OCI-LY1 (cell line): ENCODE measurements around the gene PCDHB5.
"Not testable (repeated sequence)": the region's sequence is repeated elsewhere in the genome, so short reads cannot be mapped to it uniquely, and the experiment has no call there.

ENCODE experiments used
- CTCF ChIP-seq: fragments of 200-600 bp; sonication (generic), shearing (Covaris generic); IDR thresholded peaks from 2 replicates; pipeline ENCODE4 v1.5.1; 2017; ENCODE audit warnings: mild to moderate bottlenecking, antibody characterized with exemption, low read length, moderate library complexity, mixed read lengths
- EZH2 ChIP-seq: fragments of 200-600 bp; sonication (generic), shearing (Covaris generic); IDR thresholded peaks from 2 replicates; pipeline ENCODE4 v1.8.0; 2017; ENCODE audit warnings: borderline replicate concordance, mixed run types, mild to moderate bottlenecking, antibody characterized with exemption, low read length, moderate library complexity, mixed read lengths

- TF ChIP-seq EZH2, CTCF: not testable (repeated sequence)
These were observed 39.5 kb downstream of the PCDHB5 start for GRCh38 chr5:141174291-141175104.
